Prostate gland (tissue), 2 donors: ENCODE results near the gene SPRR2A. TPM values are rescaled to one million over a fixed set of nuclear protein-coding genes. Genes with fewer than 3 reads are reported as not detected.

Experiments used
- DNase-seq: peaks from one replicate; pipeline ENCODE4 v3.0.0-alpha.2; 2019; ENCODE audit warnings: low spot score
- H3K27ac ChIP-seq, 2 donors: fragments of 200-600 bp; sonication (generic); 2 replicates each; pipeline ENCODE4 v1.5.1; 2017 to 2019
- H3K27me3 ChIP-seq: fragments of 200-600 bp; sonication (generic); replicated peaks from 2 replicates; pipeline ENCODE4 v1.5.1; 2019; ENCODE audit not compliant: insufficient read depth
- H3K36me3 ChIP-seq, 2 donors: fragments of 200-600 bp; sonication (generic); 1 replicate in 1 of 2; 2 replicates in 1 of 2; pipeline versions ENCODE4 v1.5.1 to v1.8.1; 2017 to 2019
- H3K4me1 ChIP-seq: fragments of 200-600 bp; sonication (generic); replicated peaks from 2 replicates; pipeline ENCODE4 v1.5.1; 2019
- H3K4me3 ChIP-seq, 2 donors: fragments of 200-600 bp; sonication (generic); 2 replicates each; pipeline ENCODE4 v1.5.1; 2017 to 2019
- H3K9me3 ChIP-seq: fragments of 200-600 bp; sonication (generic); 2 replicates; pipeline ENCODE4 v1.5.1; 2017
- CTCF ChIP-seq, 4 experiments: fragments of 200-600 bp in 2 of 4; fragments of 450-650 bp in 2 of 4; sonication (generic) in 2 of 4; IDR thresholded peaks; 1 replicate in 3 of 4; 2 replicates in 1 of 4; pipeline ENCODE4 v1.5.1; 2016 to 2019; ENCODE audit warnings: antibody characterized with exemption in 4 of 4, mild to moderate bottlenecking in 2 of 4, moderate library complexity in 2 of 4
- POLR2A ChIP-seq: fragments of 450-650 bp; IDR thresholded peaks from one replicate; pipeline ENCODE4 v1.6.1; 2016; ENCODE audit warnings: antibody characterized with exemption, mild to moderate bottlenecking
- POLR2AphosphoS5 ChIP-seq: sonication (generic); formaldehyde crosslinking; IDR thresholded peaks from one replicate; pipeline ENCODE4 v1.6.1; 2017; ENCODE audit warnings: antibody characterized with exemption
- WGBS: methylation state at CpG from one replicate; pipeline ENCODE4 v1.1.5; 2018; 5-methylcytosine and 5-hydroxymethylcytosine counted together
- intact Hi-C: fragments of 100-400 bp; cut with DNase I; formaldehyde crosslinking; loops from one replicate; pipeline ENCODE4 v1.14.2; 2022
- total RNA-seq, 2 donors: library from RNA; depleted of rRNA; stranded (reverse); fragments of >200 nt; gene quantifications; one replicate each; pipeline ENCODE4 v1.1.0, GENCODE V29; 2016

The SPRR2A gene
- total RNA-seq, 2 donors from 2014 or later = not detected

- H3K27me3 ChIP-seq = no peaks in the 10 kb centered on the region
- 65% methylated on average over 4 of the region's 4 CpGs for WGBS
- TF ChIP-seq CTCF (IDR thresholded peaks at IDR 0.05) (no peak), POLR2A (no peak)
These were observed 16.2 kb downstream of the SPRR2A start, which contains the start of gene SPRR2D for GRCh38 chr1:153040950-153041631. Gene SPRR2D, minus strand, starts transcription at chr1:153041120. Its CDS starts 774 bp downstream, at chr1:153040346.

GRCh38 chr1:153035211-153035610 is 22.1 kb downstream of the SPRR2A start:
- intact Hi-C loops = no loop called here
- 75% methylated on average over 1 of the region's 1 CpG for WGBS
- H3K4me3 ChIP-seq = no peak overlapping the region

More at GRCh38 chr1:153040950-153041631, 16.2 kb downstream of the SPRR2A start, which contains the start of gene SPRR2D:
- intact Hi-C loops = no loop called here
- H3K4me1 ChIP-seq = no peaks in the 10 kb centered on the region
- no peak for DNase-seq
- H3K27ac ChIP-seq = no peak within 1 kb of the TSS
- H3K36me3 ChIP-seq = no peaks in the 10 kb centered on the region
- no peaks in the 10 kb centered on the region for H3K9me3 ChIP-seq
- H3K4me3 ChIP-seq = no peak within 1 kb of the TSS

GRCh38 chr1:153032677-153033308 is 24.5 kb downstream of the SPRR2A start:
- WGBS = 30% methylated on average over 3 of the region's 3 CpGs
- intact Hi-C loops = no loop called here

More at GRCh38 chr1:153035211-153035610, 22.1 kb downstream of the SPRR2A start:
- no peak for TF ChIP-seq POLR2AphosphoS5
- no peak for TF ChIP-seq POLR2A
- TF ChIP-seq CTCF (IDR thresholded peaks at IDR 0.05) = no peak
- Histone ChIP-seq H3K9me3 (no peaks in the 10 kb centered on the region), H3K27me3 (no peaks in the 10 kb centered on the region), H3K4me1 (no peaks in the 10 kb centered on the region), H3K36me3 (no peaks in the 10 kb centered on the region), H3K27ac (no peak overlapping the region)
- DNase-seq = no peak

GRCh38 chr1:153032073-153032472 is 25.2 kb downstream of the SPRR2A start:
- Histone ChIP-seq H3K36me3 (no peaks in the 10 kb centered on the region), H3K27me3 (no peaks in the 10 kb centered on the region), H3K9me3 (no peaks in the 10 kb centered on the region), H3K4me1 (no peaks in the 10 kb centered on the region), H3K27ac (no peak overlapping the region), H3K4me3 (no peak overlapping the region)
- intact Hi-C loops = no loop called here
- DNase-seq = no peak
- TF ChIP-seq POLR2AphosphoS5 (no peak), POLR2A (no peak), CTCF (IDR thresholded peaks at IDR 0.05) (no peak)

More at GRCh38 chr1:153032677-153033308, 24.5 kb downstream of the SPRR2A start:
- Histone ChIP-seq H3K4me1 (no peaks in the 10 kb centered on the region), H3K9me3 (no peaks in the 10 kb centered on the region), H3K4me3 (no peak overlapping the region), H3K36me3 (no peaks in the 10 kb centered on the region), H3K27me3 (no peaks in the 10 kb centered on the region), H3K27ac (no peak overlapping the region)
- DNase-seq = no peak
- no peak for TF ChIP-seq POLR2A
- TF ChIP-seq CTCF (IDR thresholded peaks at IDR 0.05) = no peak
- TF ChIP-seq POLR2AphosphoS5 = no peak

GRCh38 chr1:153030895-153031294 is 26.4 kb downstream of the SPRR2A start, which contains the start of gene SPRR1B:
Gene SPRR1B, plus strand, starts transcription at chr1:153031203. Its CDS starts 1,143 bp downstream, at chr1:153032346.
- H3K4me3 ChIP-seq = no peak within 1 kb of the TSS

More at GRCh38 chr1:153030895-153031294, 26.4 kb downstream of the SPRR2A start, which contains the start of gene SPRR1B:
- intact Hi-C loops = no loop called here
- Histone ChIP-seq H3K27ac (no peak within 1 kb of the TSS), H3K36me3 (no peaks in the 10 kb centered on the region), H3K9me3 (no peaks in the 10 kb centered on the region), H3K27me3 (no peaks in the 10 kb centered on the region), H3K4me1 (no peaks in the 10 kb centered on the region)
- DNase-seq = no peak
- TF ChIP-seq POLR2AphosphoS5 = no peak
- no peak for TF ChIP-seq POLR2A
- no peak for TF ChIP-seq CTCF (IDR thresholded peaks at IDR 0.05)
